ENCODE data around the gene CENPX. TPM values are rescaled to one million over a fixed set of nuclear protein-coding genes. Genes with fewer than 3 reads are reported as not detected.

The CENPX gene
- total RNA-seq, 1 experiment from 2014 or later, result 187 TPM

GRCh38 chr17:82007495-82008257, 15.0 kb downstream of the CENPX start:
- intact Hi-C loops (cut with micrococcal nuclease; ENCODE audit: unreplicated experiment), result no loop called here
- H3K36me3 ChIP-seq (ENCODE audit: control insufficient read depth, insufficient read depth, low read length), result no peaks in the 10 kb centered on the region
- H3K27ac ChIP-seq (ENCODE audit: low read length), result no peak overlapping the region
- no peaks in the 10 kb centered on the region for H3K27me3 ChIP-seq (ENCODE audit: control insufficient read depth, insufficient read depth, low read length)
- no peak overlapping the region for H3K4me3 ChIP-seq (ENCODE audit: low read depth in 2 of 2, low read length in 2 of 2)
- no peaks in the 10 kb centered on the region for H3K9me3 ChIP-seq (ENCODE audit: control insufficient read depth, insufficient read depth, low read depth, low read length)
- peaks cover 47% of the 10 kb centered on the region for H3K4me1 ChIP-seq (ENCODE audit: control insufficient read depth, insufficient read depth, low read length)
- ATAC-seq (no peak), DNase-seq (ENCODE audit: low read depth, low spot score) (no peak)
- in situ Hi-C loops (cut with HindIII; ENCODE audit: low pct_unique_long_range_greater_than_20kb, low sequenced_read_pairs), result no loop called here
- POLR2A ChIA-PET, result no interaction called here
- CTCF ChIA-PET, result no interaction called here
- BruUV-seq (replicated peaks), result no TSS peak
- TF ChIP-seq CTCF (IDR thresholded peaks at IDR 0.05) (no peak), SIN3A (IDR thresholded peaks at IDR 0.05; ENCODE audit: borderline replicate concordance, insufficient read depth, low read depth, low read length) (no peak), REST (IDR thresholded peaks at IDR 0.05; ENCODE audit: insufficient read depth in 1 of 2, low read depth in 2 of 2, low read length in 1 of 2) (no peak), TCF7L2 (IDR thresholded peaks at IDR 0.05; ENCODE audit: low read depth, low read length) (no peak), POLR2AphosphoS5 (IDR thresholded peaks at IDR 0.05; ENCODE audit: low read depth, low read length) (no peak)

GRCh38 chr17:82007228-82007494, 15.5 kb downstream of the CENPX start:
- POLR2A ChIA-PET, result no interaction called here
- no peak overlapping the region for H3K27ac ChIP-seq (ENCODE audit: low read length)

More at GRCh38 chr17:82007228-82007494, 15.5 kb downstream of the CENPX start:
- in situ Hi-C loops (cut with HindIII; ENCODE audit: low pct_unique_long_range_greater_than_20kb, low sequenced_read_pairs), result no loop called here
- no peak for TF ChIP-seq CTCF (IDR thresholded peaks at IDR 0.05)
- no peak for TF ChIP-seq SIN3A (IDR thresholded peaks at IDR 0.05; ENCODE audit: borderline replicate concordance, insufficient read depth, low read depth, low read length)
- no peak for TF ChIP-seq POLR2AphosphoS5 (IDR thresholded peaks at IDR 0.05; ENCODE audit: low read depth, low read length)
- no peak for TF ChIP-seq TCF7L2 (IDR thresholded peaks at IDR 0.05; ENCODE audit: low read depth, low read length)
- TF ChIP-seq REST (IDR thresholded peaks at IDR 0.05; ENCODE audit: insufficient read depth in 1 of 2, low read depth in 2 of 2, low read length in 1 of 2), result no peak
- Histone ChIP-seq H3K9me3 (ENCODE audit: control insufficient read depth, insufficient read depth, low read depth, low read length) (no peaks in the 10 kb centered on the region), H3K4me1 (ENCODE audit: control insufficient read depth, insufficient read depth, low read length) (peaks cover 46% of the 10 kb centered on the region), H3K27me3 (ENCODE audit: control insufficient read depth, insufficient read depth, low read length) (no peaks in the 10 kb centered on the region), H3K4me3 (ENCODE audit: low read depth in 2 of 2, low read length in 2 of 2) (no peak overlapping the region), H3K36me3 (ENCODE audit: control insufficient read depth, insufficient read depth, low read length) (no peaks in the 10 kb centered on the region)
- CTCF ChIA-PET, result no interaction called here
- no TSS peak for BruUV-seq (replicated peaks)
- intact Hi-C loops (cut with micrococcal nuclease; ENCODE audit: unreplicated experiment), result no loop called here
- DNase-seq (ENCODE audit: low read depth, low spot score) (no peak), ATAC-seq (no peak)
